Daoy (cell line): Measurements from ENCODE around the gene CAPS. TPM values are rescaled to one million over a fixed set of nuclear protein-coding genes. Genes with fewer than 3 reads are reported as not detected.

ENCODE experiments used
- DNase-seq: peaks from one replicate; pipeline ENCODE4 v3.0.0-alpha.2; 2015; ENCODE audit warnings: low read depth
- total RNA-seq: library from RNA; depleted of rRNA; stranded (reverse); fragments of >200 nt; shearing (Covaris generic); gene quantifications from 2 replicates; pipeline ENCODE4 v1.2.3, GENCODE V29; 2014

The CAPS gene
- total RNA-seq, 1 experiment from 2014 or later, result 1.6 TPM

- no peak for DNase-seq
Measured at GRCh38 chr19:5933391-5934068, 19.5 kb downstream of the CAPS start.

DNA sequence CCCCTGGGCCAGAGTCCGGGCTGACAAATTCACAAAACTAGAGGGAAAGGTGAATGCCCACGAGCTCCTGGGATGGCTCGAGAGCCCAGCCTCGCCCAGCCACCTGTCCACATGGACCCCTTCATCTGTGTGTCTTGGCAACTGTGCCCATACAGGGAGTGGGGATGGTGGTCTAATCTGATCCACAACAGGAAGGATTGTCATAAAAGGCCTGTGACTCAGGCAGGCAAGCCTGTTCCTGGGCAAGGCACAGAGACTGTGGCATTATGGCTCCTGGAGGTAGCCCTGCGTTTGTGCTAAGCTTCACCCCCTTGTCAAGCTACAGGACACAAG lies 20.0 kb downstream of the CAPS start:
- DNase-seq, result no peak

DNA sequence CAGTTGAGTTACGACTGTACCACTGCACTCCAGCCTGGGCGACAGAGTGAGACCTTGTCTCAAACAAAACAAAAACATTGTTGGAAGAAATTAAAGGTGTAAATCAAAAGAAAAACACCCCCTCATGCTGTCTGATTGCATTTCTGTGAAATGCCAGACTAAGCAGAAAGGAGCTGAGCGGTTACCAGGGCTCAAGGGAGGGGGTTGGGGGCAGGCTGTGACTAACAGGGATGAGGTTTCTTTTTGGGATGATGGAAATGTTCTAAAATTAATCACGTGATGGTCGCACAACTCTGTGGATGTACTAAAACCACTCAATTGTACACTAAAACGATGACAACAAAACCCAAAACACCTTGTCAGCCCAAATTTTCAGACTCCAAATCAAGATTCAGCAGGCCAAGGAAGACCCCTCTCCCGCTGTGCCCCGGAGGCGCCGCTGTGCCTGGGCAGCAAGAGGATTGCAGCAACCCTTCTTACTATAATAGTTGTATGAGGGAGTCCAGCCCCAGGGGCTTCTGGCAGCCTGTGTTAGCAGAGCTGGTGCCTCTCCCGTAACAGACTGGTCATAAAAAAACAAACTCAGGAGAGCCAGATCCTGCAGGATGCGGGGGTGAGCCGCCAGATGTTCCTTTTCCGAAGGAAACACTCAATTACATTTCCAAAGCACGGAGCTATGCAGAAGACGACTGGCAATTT lies 20.9 kb downstream of the CAPS start:
- no peak for DNase-seq

- no peak for DNase-seq
Measured at GRCh38 chr19:5935473-5936291, 21.6 kb downstream of the CAPS start.

DNA sequence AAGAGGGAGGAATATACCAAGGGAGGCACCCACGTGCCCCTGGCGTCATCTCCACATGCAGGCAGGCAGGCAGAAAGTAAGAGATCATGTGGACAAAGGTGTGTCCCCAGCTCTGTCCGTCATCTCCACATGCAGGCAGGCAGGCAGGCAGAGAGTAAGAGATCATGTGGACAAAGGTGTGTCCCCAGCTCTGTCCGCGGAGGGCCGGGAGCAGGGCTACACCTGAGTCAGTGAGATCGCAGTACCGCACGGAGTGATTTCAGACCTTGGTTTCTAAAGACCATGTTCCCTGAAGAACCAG lies 22.2 kb downstream of the CAPS start:
- no peak for DNase-seq

DNA sequence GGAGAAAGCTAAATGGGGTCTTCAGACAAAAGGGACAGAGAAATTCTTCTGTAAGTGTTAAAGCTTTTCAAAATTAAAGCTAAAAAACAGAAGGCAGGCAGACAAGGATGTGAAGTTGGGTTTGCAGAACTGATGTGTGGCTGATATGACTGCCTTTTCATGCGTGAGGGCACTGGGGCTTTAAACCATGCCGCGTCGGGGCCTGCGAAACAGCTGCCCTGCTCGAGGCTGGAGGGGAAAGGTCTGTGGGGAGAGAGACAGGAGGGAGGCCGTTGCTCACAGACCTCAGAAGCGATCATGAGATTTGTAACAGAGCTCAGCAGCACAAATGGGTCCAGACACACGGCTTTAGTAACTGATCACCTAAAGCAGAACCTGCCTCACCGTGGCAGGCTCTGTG lies 23.5 kb downstream of the CAPS start:
- DNase-seq, result no peak

DNA sequence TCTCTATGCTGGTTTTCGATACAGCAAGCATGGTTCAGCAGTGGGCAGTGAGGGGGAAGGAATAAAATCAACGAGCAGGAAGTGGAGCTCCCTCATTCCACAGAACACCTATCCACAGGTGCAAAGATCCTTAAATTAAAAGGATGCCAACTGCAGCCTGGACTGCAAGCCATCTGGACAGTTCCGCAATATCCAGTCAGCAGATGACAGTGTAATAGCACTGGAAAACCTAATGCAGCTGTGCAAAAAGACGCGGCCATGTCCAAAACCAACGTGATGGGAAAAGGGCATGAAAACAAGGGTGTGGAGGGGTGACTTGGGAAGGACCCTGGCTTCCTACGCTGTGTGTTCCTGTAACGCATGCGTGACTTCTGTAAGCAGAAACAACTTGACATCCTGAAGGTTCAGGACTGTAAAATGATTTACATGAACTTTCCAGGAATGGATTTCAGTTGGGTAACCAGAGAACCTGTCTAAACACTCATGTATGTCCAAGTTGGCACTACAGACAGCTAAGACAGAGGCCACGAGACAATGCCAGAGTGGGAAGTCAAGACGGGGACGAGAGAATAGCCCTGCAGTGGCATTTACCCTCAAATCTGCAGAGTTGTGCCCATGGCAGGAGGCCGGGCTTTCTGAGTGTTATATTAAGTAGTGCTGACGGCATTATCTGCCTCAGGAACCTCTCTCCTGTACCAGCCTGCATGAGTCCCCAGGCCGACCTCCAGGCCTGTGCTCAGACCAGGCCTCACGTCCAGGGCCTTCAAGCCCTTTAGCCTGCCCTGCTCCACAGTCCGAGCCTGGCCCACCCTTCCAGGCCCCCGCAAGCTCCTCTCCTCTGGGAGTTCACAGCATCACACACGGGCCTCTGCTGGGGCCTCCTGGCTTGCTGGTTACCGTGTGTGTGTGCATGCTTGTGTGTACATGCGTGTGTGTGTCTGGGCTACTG lies 26.5 kb downstream of the CAPS start:
- no peak for DNase-seq

DNA sequence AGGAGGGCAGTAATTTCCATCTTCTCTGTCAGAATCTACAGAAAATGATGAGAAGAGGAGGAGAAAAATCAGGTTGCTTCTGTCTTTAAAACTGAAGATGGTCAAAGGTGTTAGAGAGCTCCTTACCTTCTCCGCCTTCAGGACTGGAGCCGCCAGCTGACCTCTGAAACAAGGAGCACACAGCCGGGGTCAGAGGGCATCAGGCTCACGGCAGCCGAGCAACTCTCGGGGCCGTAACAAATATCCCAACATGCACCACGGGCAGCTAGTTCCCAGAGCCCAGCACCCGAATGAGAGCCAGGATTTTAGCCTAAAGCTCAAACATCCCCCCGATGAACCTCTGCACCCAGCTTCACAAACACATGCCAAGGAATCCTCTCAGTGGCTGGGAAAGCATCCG lies 27.6 kb downstream of the CAPS start:
- no peak for DNase-seq

GRCh38 chr19:5943045-5943444 lies 29.0 kb downstream of the CAPS start:
- DNase-seq, result no peak

- no peak for DNase-seq
Measured at GRCh38 chr19:5943623-5944022, 29.6 kb downstream of the CAPS start.

DNA sequence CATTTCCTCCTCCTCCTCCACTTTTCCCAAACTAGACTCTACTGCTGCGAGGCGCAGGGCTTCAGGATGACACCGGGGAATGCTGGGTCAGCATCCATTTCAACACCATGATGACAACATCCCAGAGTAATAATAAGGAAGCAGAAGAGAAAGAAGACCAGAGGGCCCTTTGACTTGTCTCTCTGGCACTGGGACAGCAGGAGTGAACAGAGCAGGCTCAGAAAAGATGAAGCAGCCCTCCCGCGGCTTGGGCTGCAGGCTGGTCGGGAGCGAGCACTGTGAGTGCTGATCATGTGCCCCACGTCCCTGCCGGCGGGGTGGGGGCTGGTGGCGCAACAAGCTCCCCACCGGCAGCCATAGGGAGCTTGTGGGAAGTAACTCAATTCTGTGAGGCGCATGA lies 33.4 kb downstream of the CAPS start:
- no peak for DNase-seq

DNA sequence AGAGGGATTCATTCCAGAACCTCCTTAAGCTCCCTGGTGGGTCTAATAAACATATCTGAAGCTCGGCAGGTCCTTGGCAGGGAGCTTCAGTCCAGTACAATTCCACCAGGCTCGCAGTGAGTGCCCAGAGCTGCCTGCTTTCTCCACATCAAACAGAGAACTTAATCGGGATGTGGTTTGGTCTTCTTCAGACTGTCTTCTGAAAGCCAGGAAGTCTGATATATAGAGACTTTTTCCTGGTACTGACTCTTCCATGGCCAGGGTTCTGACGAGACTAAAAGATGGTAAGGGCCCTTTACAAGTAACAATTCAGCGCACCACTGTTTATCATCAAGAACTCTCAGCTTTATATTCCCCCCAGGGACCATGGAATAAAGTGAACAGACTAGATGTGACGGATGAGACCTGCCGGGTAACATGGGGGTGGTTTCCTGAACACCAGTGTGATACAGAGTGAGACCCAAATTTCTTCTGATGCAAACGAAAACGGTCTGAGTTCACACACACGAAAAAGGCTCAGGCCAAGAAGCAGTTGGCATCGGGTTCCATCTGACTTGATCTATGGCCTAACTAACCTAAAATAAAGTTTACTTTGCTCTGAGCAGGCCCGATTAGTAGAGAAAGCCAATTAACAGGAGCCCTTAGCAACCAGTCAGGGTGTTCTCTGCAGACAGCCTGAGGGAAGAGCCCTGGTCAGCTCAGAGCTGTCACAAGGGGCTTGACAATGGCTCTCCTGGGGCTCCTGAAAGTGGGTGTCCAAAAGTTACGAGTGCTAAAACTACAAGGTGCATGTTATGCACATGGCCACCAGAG lies 34.9 kb downstream of the CAPS start:
- DNase-seq, result no peak

DNA sequence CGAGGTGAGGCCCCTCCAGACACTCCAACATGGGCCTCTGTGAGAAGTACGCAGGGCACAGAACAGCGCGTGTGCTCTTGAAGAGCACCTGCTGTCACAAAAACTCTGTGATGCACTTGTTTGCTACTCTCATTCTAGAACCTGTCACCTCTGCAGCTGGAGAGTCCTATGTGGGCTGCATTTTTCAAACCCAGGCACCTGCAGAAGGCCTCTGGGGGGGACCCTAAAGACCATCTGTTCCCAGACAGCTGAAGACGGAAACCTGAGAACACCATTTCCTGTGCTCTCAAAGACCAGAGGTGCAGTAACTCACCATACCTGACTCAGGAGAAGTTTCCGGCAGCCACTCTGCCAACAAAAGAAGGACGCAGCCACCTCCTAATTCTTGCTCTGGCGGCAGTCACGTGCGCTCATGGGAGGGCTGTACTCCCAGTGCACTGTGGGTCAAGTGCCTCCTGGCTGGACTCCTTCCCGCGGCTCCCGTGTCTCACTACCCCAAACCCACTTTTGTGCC lies 35.8 kb downstream of the CAPS start:
- DNase-seq, result no peak

DNA sequence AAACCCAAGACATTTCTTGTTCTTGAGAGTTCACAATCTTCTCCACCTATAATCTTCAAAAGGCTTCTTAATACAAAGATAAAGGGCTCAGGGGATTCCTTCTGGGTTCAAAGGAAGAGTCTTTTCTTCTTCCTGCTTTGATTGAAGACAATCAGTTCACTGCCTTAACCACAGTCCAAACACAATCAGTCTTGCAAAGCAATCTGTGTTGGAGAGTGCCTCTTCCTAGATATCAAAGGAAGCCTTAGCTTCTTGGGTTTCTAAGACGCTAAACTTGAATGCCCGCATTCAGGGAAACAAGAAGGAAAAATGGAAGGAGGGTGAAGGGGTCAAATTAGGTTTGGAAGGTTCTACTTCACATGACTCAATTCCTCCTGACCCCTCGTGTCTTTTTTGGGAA lies 36.7 kb downstream of the CAPS start:
- DNase-seq, result no peak

DNA sequence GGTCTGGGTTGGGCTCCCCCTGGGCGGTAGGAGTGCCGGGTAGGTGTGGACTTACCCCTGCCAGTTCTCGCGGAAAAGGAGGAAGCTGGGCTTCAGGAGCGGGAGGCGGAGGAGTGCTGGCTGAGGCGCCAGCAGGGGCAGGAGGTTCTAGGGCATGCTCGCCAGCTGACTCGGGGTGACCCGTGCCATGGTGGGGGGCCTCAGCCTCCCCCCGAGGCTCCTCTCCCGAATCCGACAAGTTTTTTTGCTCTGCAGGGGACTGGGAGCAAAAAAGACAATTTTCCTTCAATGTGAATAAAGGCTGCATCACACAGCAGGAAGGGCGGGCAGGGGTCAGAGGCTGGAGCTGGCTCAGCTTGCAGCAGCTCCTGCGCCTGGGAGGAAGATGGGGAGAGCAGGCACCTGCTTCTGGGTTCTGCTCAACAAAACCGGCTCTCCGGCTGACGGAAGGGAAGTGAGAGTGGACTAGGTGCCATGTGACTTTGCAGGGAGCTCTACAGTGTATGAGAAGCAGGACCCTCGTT lies 37.3 kb downstream of the CAPS start:
- DNase-seq, result no peak

DNA sequence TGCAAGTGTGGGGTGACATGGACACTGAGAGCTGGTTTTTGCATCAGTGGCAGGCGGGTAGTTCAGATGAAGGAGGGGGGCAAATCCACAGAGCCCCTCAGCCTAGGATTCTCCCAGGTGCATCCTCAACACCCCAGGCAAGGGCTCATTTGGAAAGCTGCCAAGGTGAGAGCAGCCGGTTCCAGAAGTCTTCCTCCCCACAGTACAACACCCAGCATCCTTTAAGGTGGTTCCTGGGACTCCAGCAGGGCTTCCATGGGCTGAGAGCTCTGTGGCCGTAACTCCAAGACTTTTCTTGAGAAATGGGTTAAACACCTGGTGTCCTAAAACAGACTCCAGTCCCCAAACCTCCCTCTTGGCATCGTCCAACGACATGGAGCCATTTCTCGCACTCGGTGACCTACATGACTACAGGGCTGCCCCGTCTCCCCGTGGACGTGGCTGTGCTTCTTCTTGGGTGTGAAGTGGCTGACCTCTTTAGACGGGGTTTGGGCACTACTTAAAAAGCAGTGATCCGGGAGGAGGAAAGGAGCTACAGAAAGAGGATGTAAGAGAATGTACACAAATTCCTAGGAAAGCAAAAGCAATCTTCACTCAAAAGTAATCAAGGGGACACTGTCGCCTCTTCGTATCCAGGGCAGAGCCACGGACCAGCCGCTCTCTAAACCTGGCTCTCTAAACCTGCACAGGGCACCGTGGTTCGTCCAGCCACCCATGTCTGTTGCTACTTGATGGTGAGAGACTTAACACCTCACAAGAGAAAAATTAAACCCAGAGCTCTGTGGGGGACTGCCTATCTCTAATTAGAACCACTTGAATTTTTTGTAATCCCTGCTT lies 38.4 kb downstream of the CAPS start:
- no peak for DNase-seq

DNA sequence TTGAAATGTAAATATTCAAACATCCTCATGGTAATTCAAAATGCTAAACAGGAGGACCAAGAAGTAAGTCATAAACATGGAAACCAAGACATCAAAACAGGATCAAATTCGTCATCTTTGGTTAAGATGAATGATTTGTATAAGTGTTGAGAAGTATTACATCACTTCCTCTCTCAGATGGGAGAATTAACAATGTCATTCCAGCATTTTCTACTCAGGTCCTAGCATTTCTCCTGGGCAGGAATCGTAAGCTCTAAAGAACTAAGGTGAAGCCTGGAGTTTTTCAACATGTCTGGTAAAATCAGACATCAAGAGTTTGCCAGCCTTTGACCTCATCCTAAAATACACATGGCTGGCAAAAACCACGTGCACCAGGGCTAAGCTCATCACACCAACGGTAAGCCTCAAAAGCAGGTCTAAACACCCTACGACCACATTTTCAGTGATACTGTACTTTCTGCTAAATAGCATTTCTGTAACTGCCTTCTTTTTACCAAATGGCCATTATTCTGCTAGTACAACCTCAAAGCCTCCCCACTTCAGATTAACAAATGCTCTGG lies 39.1 kb downstream of the CAPS start:
- no peak for DNase-seq

DNA sequence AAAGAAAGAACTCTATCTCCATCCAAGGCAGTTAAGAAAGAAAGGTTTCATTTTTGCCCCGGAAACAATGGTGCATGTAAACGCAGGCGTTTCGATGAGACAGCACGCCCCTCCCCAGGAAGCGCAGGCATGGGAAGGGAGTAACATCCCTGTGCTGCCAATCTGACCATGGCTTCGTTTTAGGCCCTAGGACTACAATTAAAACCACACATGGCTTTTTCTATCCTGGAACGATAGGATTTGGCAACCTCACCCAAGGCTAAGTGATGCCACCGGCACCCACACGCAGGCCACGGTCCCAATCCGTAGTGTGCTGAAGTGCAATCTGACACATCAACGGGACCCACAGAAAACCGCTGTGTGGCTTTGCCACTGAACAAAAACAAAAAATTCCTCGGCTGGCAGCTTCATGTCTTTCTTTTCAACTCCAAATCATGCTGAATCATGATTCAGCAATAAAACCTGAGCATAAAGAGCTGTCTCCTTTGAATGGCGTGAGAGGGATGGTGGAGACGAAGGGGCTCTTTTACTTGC lies 39.7 kb downstream of the CAPS start:
- peak; percentile 24 for DNase-seq

DNA sequence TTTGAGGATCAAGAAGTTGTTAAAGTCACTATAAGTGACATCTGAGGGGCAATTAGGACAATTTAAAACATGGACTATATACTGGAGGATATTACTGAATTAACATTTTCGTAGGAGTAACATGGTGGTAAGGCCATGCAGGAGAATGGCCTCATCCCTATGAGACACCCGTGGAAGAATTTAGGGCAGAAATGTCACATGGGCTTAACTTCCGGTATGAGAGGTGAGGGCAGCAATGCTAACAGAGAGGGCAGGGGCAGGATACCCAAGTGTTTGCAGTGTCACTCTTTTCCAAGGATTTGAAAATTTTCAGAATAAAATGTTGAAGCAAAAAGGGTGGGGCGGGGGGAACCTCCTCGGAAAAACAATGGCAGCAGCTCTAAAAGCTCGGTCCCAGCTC lies 40.2 kb downstream of the CAPS start:
- peak; percentile 25 for DNase-seq
